HG03442 (cell line): ENCODE measurements around the gene TPT1.
"Not testable (repeated sequence)": the region's sequence is repeated elsewhere in the genome, so short reads cannot be mapped to it uniquely, and the experiment has no call there.

ENCODE experiments used
- ATAC-seq: cut with Tn5 transposase; IDR thresholded peaks from one replicate; pipeline ENCODE4 v1.9.1; 2021; ENCODE audit warnings: mild to moderate bottlenecking, moderate library complexity; ENCODE audit not compliant: unreplicated experiment

TPT1 gene

GRCh38 chr13:45368005-45368404 lies 27.0 kb upstream of the TPT1 start:
- no peak for ATAC-seq

GRCh38 chr13:45367358-45367757 lies 26.4 kb upstream of the TPT1 start:
- ATAC-seq = peak; percentile 97

DNA sequence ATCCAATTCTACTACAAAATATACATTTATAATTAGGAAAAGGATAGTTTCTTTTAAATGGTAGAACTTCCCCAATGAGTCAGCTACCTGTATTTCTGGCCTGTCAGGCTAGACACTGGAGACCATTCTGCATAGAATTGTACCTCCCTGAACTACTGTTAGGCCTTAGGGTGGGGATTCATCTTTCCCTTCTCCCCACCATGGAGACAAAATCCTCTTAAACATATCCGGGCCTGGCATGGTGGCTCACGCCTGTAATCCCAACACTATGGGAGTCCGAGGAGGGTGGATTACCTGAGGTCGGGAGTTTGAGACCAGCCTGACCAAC lies 24.5 kb upstream of the TPT1 start:
- no peak for ATAC-seq

DNA sequence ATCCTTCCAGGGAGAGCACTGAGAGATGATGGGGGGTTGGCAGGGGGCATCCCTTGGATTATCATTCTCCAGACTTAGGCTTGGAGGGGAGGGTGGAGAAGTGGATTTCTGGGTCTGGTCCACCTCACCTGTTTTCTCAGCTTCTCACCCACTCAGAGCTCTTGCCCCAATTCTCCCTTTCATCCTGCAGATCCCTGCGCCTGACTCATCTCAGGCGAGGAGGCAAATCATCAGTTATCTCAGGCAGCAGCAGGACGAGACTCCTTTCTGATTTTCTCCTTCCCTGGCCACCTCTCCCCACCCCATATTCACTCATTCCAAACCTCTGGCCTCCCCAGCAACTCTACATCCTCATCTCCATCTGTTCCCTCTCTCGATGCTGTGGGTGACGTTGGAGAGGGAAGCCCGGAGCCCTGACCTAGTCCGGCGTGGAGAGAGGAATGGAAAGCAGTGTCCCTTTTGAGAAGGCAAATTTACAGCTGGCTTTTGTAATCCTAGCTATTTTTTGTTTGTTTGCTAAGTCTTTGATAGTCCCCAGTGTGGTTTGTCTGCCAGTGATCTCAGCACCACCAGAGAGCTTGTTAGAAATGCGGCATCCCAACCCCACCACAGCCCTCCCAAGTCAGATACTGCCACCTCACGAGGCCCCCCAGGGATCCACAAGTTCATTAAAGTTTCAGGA lies 24.0 kb upstream of the TPT1 start:
- no peak for ATAC-seq

DNA sequence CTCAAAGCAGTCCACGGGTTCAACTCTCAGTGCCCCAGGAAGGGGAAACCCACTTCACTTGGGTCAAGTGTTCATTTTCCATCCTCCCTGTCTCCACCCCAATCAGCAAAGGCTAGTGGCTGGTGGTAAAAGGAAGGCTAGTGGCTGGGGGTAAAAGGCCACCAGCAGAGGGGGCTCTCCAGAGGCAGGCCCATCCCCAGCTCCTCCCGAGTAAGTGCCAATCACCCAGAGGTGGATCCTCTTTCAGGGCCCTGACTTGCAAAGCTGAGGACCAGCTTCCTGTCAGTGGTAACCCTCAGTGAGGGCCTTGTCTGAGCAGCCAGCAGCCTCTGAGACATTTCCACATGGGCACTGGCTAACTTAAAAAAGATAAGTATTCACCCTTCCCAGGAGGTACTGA lies 22.0 kb upstream of the TPT1 start:
- no peak for ATAC-seq

GRCh38 chr13:45361596-45362206 lies 20.7 kb upstream of the TPT1 start:
- no peak for ATAC-seq

DNA sequence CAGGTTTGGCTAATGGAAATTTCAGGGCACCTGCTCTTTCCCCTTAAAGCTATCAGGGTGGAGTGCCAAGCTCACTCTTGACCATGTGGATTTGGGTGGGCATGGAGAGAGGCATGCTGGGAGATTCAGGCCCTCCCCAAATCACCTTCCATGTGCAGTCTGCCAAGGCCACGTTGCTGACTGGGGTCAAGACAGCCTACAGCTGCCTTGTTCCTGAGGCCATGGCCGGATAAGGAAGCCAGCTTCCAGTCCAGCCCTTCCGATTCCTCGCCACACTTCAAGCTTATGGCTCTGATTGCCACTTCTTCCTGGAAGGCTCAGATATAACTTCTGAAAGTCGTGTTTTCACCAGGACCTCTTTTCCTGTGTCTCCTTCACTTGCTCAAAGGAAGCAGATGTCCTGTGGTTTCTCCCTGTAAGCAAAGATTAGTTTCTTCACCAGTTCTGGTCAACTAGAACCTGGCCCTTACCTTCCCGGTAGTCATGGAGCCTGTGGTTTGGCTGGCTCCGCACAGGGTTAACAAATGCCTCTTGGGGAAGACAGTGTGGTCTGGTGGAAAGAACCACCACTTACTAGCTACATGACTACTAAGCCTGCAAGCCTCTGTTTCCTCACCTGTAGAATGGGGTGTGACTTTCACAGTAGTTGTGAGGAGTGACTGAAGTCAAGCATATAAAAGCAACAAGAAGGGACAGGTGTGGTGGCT lies 16.1 kb upstream of the TPT1 start:
- no peak for ATAC-seq

DNA sequence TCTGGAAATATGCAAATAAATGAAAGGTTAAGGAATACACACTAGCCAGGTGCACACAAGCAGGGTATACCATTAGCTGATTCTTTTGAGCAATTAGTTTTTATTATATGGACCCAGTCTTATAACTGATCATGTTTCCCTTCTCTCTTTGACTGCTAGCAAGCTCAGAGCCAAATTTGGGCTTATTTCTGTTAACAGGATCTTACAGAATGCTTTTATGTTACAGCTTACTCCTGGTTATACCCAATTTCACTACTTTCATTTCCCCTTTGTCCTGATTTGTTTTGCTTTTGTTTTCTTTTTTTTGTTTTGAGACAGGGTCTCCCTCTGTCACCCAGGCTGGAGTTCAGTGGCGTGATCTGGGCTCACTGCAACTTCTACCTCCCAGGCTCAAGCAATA lies 12.9 kb upstream of the TPT1 start:
- no peak for ATAC-seq

DNA sequence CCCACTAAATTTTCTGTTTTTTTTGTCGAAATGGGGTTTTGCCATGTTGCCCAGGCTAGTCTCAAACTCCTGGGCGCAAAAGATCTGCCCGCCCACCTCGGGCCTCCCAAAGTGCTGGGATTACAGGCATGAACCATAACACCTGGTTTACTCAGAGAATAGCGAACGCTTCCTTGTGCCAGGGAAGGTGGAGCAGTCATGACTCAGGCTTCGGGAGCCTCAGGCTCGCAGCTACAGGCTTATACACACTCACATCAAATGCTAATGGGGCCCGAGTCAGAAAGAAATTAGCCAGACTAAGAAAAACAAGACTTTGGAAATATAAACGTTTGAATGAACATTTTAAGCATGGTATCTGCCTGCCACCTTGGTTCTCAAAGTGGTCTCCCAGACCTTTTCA lies 11.0 kb upstream of the TPT1 start:
- no peak for ATAC-seq

DNA sequence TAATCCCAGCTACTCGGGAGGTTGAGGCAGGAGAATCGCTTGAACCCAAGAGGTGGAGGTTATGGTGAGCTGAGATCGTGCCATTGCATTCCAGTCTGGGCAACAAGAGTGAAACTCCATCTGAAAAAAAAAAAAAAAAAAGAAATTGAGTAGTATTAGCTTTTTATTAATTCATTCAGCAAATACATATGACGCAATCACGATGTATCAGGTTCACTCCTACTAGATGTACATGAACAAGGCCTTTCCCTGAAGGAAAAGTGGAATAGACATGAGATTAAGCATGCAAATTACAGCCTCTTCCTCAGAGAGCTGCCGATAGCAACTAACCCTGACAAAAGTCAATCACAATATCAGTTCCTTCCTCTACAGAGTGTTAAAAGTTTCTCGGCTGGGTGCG lies 9.2 kb upstream of the TPT1 start:
- ATAC-seq = no peak

- no peak for ATAC-seq
These were observed 8.5 kb upstream of the TPT1 start for GRCh38 chr13:45349438-45349837.

DNA sequence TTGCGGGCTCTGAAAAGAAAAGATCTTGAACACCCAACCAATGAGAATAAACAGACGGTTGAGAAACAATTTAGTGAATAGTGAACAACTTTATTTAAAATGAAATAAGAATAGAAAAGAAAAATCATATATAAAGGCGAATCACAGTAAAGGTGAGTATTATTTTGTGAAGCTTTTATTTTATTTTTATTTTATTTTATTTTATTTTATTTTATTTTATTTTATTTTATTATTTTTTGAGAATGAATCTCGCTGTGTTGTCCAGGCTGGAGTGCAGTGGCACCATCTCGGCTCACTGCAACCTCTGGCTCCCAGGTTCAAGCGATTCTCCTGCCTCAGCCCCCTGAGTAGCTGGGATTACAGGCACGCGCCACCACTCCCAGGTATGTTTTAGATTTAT lies 3.1 kb upstream of the TPT1 start:
- ATAC-seq = not testable (repeated sequence)

DNA sequence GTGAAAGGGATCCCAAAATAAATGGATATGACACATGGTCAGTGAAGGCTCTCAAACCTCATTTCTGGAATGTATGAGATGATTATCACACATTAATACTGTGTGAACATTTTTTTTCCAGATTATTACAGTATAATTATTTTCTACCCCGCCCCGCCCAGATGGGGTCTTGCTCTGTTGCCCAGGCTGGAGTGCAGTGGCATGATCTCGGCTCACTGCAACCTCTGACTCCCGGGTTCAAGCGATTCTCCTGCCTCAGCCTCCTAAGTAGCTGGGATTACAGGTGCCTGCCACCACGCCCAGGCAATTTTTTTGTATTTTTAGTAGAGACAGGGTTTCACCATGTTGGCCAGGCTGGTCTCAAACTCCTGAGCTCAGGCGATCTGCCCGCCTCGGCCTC lies 2.1 kb upstream of the TPT1 start:
- not testable (repeated sequence) for ATAC-seq

DNA sequence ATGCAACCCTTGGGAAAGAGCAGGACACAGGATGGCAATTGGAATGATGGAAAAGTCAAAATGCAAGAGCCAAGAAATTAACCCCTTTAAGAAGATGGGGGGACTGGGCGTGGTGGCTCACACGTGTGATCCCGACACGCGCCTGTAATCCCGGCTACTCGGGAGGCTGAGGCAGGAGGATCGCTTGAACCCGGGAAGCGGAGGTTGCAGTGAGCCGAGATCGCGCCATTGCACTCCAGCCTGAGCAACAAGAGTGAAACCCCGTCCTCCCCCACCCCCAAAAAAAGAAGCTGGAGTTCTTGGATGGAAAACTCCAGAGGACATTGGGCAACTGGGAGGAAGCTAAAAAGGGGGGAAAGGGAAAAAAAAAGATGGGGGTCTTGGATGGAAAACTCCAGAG lies 1.7 kb upstream of the TPT1 start:
- not testable (repeated sequence) for ATAC-seq

GRCh38 chr13:45341799-45342500 lies 967 bp upstream of the TPT1 start:
- ATAC-seq = no peak

- ATAC-seq = peak; percentile 27
These were observed 455 bp downstream of the TPT1 start for GRCh38 chr13:45340422-45341033.

GRCh38 chr13:45339867-45340266 lies 1.1 kb downstream of the TPT1 start:
- ATAC-seq = no peak

DNA sequence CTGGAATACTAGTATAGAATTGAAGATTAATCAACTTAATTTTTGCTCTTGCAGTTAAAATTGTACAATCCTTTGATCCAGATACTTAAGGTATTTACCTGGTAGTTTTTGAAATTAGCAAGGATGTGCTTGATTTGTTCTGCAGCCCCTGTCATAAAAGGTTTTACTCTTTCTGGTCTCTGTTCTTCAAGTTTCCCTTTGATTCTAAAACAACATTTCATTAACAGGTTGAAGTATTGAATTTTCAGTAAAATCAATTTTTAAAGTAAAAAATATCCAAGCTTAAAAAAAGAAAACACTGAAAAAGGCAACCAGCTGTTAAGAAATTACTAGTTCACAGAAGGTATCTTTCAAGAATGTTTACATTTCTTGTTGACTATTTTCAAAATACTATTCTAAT lies 1.6 kb downstream of the TPT1 start:
- ATAC-seq = no peak

DNA sequence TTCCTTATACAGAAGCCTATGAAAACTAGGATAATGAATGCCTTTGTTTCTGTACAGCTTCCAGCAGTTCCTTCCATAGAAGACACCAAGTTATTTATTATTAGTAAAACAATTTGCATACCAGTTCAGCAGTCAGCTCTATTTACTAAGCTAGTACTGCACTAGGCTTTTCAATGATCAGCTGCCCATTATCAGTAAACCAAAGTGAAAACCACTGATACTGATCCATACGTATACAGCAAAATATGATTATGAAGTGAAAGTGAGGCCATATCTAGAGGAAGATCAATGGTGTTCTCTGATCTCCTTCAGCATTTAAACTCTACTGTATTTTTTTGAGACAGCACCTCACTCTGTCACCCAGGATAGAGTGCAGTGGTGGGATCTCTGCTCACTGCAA lies 3.2 kb downstream of the TPT1 start:
- ATAC-seq = no peak

DNA sequence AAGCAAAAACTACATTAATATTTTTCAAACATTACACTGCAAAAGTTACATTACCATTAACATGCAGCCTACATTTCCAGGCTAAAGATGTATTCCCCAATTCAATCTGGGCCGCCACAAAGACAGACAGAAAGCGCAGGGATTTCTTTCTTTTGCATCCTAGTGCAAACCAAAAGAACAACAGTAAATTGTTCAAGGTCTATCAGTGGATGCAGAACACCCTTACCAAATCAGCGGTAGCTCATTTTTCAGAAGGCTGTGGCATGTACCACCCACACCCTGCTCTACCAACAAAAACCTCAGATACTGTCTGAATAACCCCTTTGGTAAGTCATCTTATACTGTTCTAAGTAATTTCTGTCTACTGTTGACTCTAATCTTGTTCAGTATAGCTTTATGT lies 3.6 kb downstream of the TPT1 start:
- no peak for ATAC-seq

- no peak for ATAC-seq
These were observed 4.8 kb downstream of the TPT1 start for GRCh38 chr13:45336025-45336800.
